Measurements from ENCODE around the gene PTH2.
"Not testable (repeated sequence)": the region's sequence is repeated elsewhere in the genome, so short reads cannot be mapped to it uniquely, and the experiment has no call there.

PTH2 gene

GRCh38 chr19:49461656-49462055, 38.4 kb upstream of the PTH2 start:
- H3K4me1 ChIP-seq (ENCODE audit: low read length): peaks cover 14% of the 10 kb centered on the region
- no peaks in the 10 kb centered on the region for H4K20me1 ChIP-seq (ENCODE audit: insufficient read depth, low read length)
- no peak for DNase-seq
- TF ChIP-seq EZH2phosphoT487 (IDR thresholded peaks at IDR 0.05; ENCODE audit: low read length): no peak
- TF ChIP-seq CTCF (IDR thresholded peaks at IDR 0.05; ENCODE audit: low read length): no peak
- TF ChIP-seq EZH2 (optimal IDR thresholded peaks at IDR 0.05; ENCODE audit: low read depth, low read length): no peak
- H3K36me3 ChIP-seq (replicated peaks; ENCODE audit: insufficient read depth, low read length): no peaks in the 10 kb centered on the region
- H3F3A ChIP-seq (ENCODE audit: insufficient read depth, low read length): peaks cover 10% of the 10 kb centered on the region
- H3K4me3 ChIP-seq (ENCODE audit: low read length): no peak overlapping the region
- no peak overlapping the region for H3K27ac ChIP-seq (ENCODE audit: low read length)
- H3K9me3 ChIP-seq (replicated peaks; ENCODE audit: insufficient read depth, low read length): no peaks in the 10 kb centered on the region
- no peak overlapping the region for H3K9ac ChIP-seq (ENCODE audit: low read length)
- H3K79me2 ChIP-seq (ENCODE audit: low read length): peaks cover 8% of the 10 kb centered on the region; the same call in 1 of the 2 replicates
- no peak overlapping the region for H3K4me2 ChIP-seq (ENCODE audit: low read depth, low read length)
- H3K27me3 ChIP-seq (replicated peaks; ENCODE audit: insufficient read depth, low read length): no peaks in the 10 kb centered on the region
- H3K9me2 ChIP-seq (replicated peaks; ENCODE audit: insufficient read depth, low read length): no peaks in the 10 kb centered on the region
- no peak overlapping the region for H2AFZ ChIP-seq (ENCODE audit: low read length)

- not testable (repeated sequence) for H3K4me2 ChIP-seq (ENCODE audit: low read depth, low read length); H2AFZ ChIP-seq (ENCODE audit: low read length); H3K9me2 ChIP-seq (replicated peaks; ENCODE audit: insufficient read depth, low read length); DNase-seq; H3K4me3 ChIP-seq (ENCODE audit: low read length); H4K20me1 ChIP-seq (ENCODE audit: insufficient read depth, low read length); H3K9ac ChIP-seq (ENCODE audit: low read length); H3K9me3 ChIP-seq (replicated peaks; ENCODE audit: insufficient read depth, low read length); H3K36me3 ChIP-seq (replicated peaks; ENCODE audit: insufficient read depth, low read length); H3K27ac ChIP-seq (ENCODE audit: low read length); H3K27me3 ChIP-seq (replicated peaks; ENCODE audit: insufficient read depth, low read length)
- Histone ChIP-seq H3F3A (ENCODE audit: insufficient read depth, low read length) (peaks cover 10% of the 10 kb centered on the region), H3K79me2 (ENCODE audit: low read length) (peaks cover 11% of the 10 kb centered on the region; the same call in 1 of the 2 replicates), H3K4me1 (ENCODE audit: low read length) (peaks cover 14% of the 10 kb centered on the region)
Measured at GRCh38 chr19:49461130-49461529, 37.9 kb upstream of the PTH2 start.

GRCh38 chr19:49459388-49459787, 36.1 kb upstream of the PTH2 start:
- Histone ChIP-seq H2AFZ (ENCODE audit: low read length) (no peak overlapping the region), H4K20me1 (ENCODE audit: insufficient read depth, low read length) (no peaks in the 10 kb centered on the region), H3K4me1 (ENCODE audit: low read length) (peaks cover 16% of the 10 kb centered on the region), H3K27ac (ENCODE audit: low read length) (no peak overlapping the region), H3K9me3 (replicated peaks; ENCODE audit: insufficient read depth, low read length) (no peaks in the 10 kb centered on the region), H3K9ac (ENCODE audit: low read length) (no peak overlapping the region), H3K79me2 (ENCODE audit: low read length) (peaks cover 16% of the 10 kb centered on the region), H3K27me3 (replicated peaks; ENCODE audit: insufficient read depth, low read length) (no peaks in the 10 kb centered on the region), H3K36me3 (replicated peaks; ENCODE audit: insufficient read depth, low read length) (no peaks in the 10 kb centered on the region), H3K9me2 (replicated peaks; ENCODE audit: insufficient read depth, low read length) (no peaks in the 10 kb centered on the region), H3K4me3 (ENCODE audit: low read length) (no peak overlapping the region), H3F3A (ENCODE audit: insufficient read depth, low read length) (peaks cover 10% of the 10 kb centered on the region), H3K4me2 (ENCODE audit: low read depth, low read length) (no peak overlapping the region)
- DNase-seq: no peak
- TF ChIP-seq EZH2phosphoT487 (IDR thresholded peaks at IDR 0.05; ENCODE audit: low read length) (no peak), EZH2 (optimal IDR thresholded peaks at IDR 0.05; ENCODE audit: low read depth, low read length) (no peak), CTCF (IDR thresholded peaks at IDR 0.05; ENCODE audit: low read length) (no peak)

- TF ChIP-seq EZH2phosphoT487 (IDR thresholded peaks at IDR 0.05; ENCODE audit: low read length) (no peak), CTCF (IDR thresholded peaks at IDR 0.05; ENCODE audit: low read length) (no peak), EZH2 (optimal IDR thresholded peaks at IDR 0.05; ENCODE audit: low read depth, low read length) (no peak)
- H3K79me2 ChIP-seq (ENCODE audit: low read length): peaks cover 24% of the 10 kb centered on the region
Measured at GRCh38 chr19:49458567-49458903, 35.3 kb upstream of the PTH2 start.

More at GRCh38 chr19:49458567-49458903, 35.3 kb upstream of the PTH2 start:
- Histone ChIP-seq H3K27me3 (replicated peaks; ENCODE audit: insufficient read depth, low read length) (no peaks in the 10 kb centered on the region), H3K9me2 (replicated peaks; ENCODE audit: insufficient read depth, low read length) (no peaks in the 10 kb centered on the region), H2AFZ (ENCODE audit: low read length) (peak overlapping the region; percentile 52), H3K27ac (ENCODE audit: low read length) (peak overlapping the region; percentile 95), H3K9ac (ENCODE audit: low read length) (peak overlapping the region; percentile 59), H3K4me3 (ENCODE audit: low read length) (peak overlapping the region; percentile 37), H3F3A (ENCODE audit: insufficient read depth, low read length) (peaks cover 10% of the 10 kb centered on the region), H4K20me1 (ENCODE audit: insufficient read depth, low read length) (no peaks in the 10 kb centered on the region), H3K4me2 (ENCODE audit: low read depth, low read length) (peak overlapping the region; percentile 62), H3K4me1 (ENCODE audit: low read length) (peaks cover 20% of the 10 kb centered on the region), H3K9me3 (replicated peaks; ENCODE audit: insufficient read depth, low read length) (no peaks in the 10 kb centered on the region), H3K36me3 (replicated peaks; ENCODE audit: insufficient read depth, low read length) (no peaks in the 10 kb centered on the region)
- peak; percentile 48 for DNase-seq

All from MM.1S (cell line).